ENCODE results near the gene GNAT1. TPM values are rescaled to one million over a fixed set of nuclear protein-coding genes. Genes with fewer than 3 reads are reported as not detected.

GNAT1 gene
- total and polyA plus RNA-seq, 2 donors (not counting 1 experiment from before 2014, with no cell fraction given) = not detected

DNA sequence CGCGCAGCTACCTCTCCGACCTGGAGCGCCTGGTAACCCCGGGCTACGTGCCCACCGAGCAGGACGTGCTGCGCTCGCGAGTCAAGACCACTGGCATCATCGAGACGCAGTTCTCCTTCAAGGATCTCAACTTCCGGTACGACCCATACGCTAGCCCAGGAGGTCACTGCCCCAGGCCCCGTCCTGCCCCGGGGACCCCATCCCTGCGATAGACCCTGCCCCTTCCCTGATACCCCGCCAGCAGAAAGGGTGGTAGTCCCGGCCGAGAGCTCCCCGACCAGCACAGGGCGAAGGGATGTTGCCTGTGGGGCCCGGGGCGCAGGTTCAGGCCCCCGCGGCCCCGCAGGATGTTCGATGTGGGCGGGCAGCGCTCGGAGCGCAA, 2.3 kb downstream of the GNAT1 start:
- ChIA-PET POLR2A (interaction anchor here (2.4 kb wide), 1 partner anchor 33 kb away, joined by 16 read pairs; no protein-coding TSS in a partner anchor), CTCF (interaction anchor here (1.2 to 7.1 kb wide), 19 partner anchors 10 to 348 kb away, joined by 3 to 214 read pairs (median 7); partner anchors contain the start of genes GNAI2, HYAL3, LSMEM2 and NAA80)
- Histone ChIP-seq H3K9me3 (ENCODE audit: control extremely low read depth in 1 of 3, control insufficient read depth in 2 of 3, insufficient read depth in 1 of 3, low read length in 2 of 3) (peaks cover 0 to 13% (median 0%) of the 10 kb centered on the region in 3 donors), H3K9ac (ENCODE audit: low read length) (no peak overlapping the region), H3K4me1 (ENCODE audit: control insufficient read depth in 2 of 2, insufficient read depth in 2 of 2, low read length in 2 of 2) (peaks cover 17 to 23% of the 10 kb centered on the region in 2 donors), H3K4me3 (ENCODE audit: control extremely low read depth in 1 of 5, extremely low read depth in 1 of 5, insufficient read depth in 1 of 5, low read depth in 2 of 5, low read length in 4 of 5) (no peak overlapping the region), H2AFZ (ENCODE audit: insufficient read depth, low read depth, low read length, poor library complexity, severe bottlenecking) (peak overlapping the region; percentile 68), H3K27me3 (replicated peaks in 1 of 4; ENCODE audit: control extremely low read depth in 1 of 4, control insufficient read depth in 3 of 4, insufficient read depth in 4 of 4, low read length in 3 of 4) (peaks cover 0 to 46% (median 11%) of the 10 kb centered on the region in 4 experiments), H3K27ac (ENCODE audit: low read length in 2 of 2) (no peak overlapping the region), H3K4me2 (replicated peaks; ENCODE audit: low read depth, low read length, poor library complexity, severe bottlenecking) (peak overlapping the region; percentile 69), H3K79me2 (ENCODE audit: control insufficient read depth, insufficient read depth, low read length) (no peaks in the 10 kb centered on the region), H4K20me1 (ENCODE audit: control insufficient read depth, insufficient read depth, low read length, poor library complexity, severe bottlenecking) (no peaks in the 10 kb centered on the region), H3K36me3 (replicated peaks in 1 of 2; ENCODE audit: control extremely low read depth in 1 of 2, control insufficient read depth in 1 of 2, extremely low read depth in 1 of 2, insufficient read depth in 2 of 2, low read length in 1 of 2) (no peaks in the 10 kb centered on the region)
- no peaks in the 10 kb centered on the region for H3K9me3 Mint-ChIP-seq (ENCODE audit: insufficient read depth)
- no peak for TF ChIP-seq EZH2 (IDR thresholded peaks at IDR 0.05; ENCODE audit: borderline replicate concordance, insufficient read depth, low read depth, low read length, poor library complexity, severe bottlenecking)
- TF ChIP-seq, protein P1, sequence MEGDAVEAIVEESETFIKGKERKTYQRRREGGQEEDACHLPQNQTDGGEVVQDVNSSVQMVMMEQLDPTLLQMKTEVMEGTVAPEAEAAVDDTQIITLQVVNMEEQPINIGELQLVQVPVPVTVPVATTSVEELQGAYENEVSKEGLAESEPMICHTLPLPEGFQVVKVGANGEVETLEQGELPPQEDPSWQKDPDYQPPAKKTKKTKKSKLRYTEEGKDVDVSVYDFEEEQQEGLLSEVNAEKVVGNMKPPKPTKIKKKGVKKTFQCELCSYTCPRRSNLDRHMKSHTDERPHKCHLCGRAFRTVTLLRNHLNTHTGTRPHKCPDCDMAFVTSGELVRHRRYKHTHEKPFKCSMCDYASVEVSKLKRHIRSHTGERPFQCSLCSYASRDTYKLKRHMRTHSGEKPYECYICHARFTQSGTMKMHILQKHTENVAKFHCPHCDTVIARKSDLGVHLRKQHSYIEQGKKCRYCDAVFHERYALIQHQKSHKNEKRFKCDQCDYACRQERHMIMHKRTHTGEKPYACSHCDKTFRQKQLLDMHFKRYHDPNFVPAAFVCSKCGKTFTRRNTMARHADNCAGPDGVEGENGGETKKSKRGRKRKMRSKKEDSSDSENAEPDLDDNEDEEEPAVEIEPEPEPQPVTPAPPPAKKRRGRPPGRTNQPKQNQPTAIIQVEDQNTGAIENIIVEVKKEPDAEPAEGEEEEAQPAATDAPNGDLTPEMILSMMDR (IDR thresholded peaks at IDR 0.05) = no peak
- H3K27ac Mint-ChIP-seq = no peak overlapping the region
- peaks cover 11% of the 10 kb centered on the region for H3K4me1 Mint-ChIP-seq
- WGBS (ENCODE audit: insufficient coverage) = 34% methylated on average over 34 of the region's 34 CpGs
- ATAC-seq (ENCODE audit: low read depth) (no peak), DNase-seq (no peak)
- peaks cover 18% of the 10 kb centered on the region for H3K27me3 Mint-ChIP-seq
- H3K4me3 Mint-ChIP-seq = peak overlapping the region; percentile 37
- intact Hi-C loops (cut with micrococcal nuclease) = loop anchor here (1.0 to 2.0 kb wide), 3 partner anchors 53 to 127 kb away; no protein-coding TSS in a partner anchor
